ENCODE measurements around the gene HOXC12. TPM values are rescaled to one million over a fixed set of nuclear protein-coding genes. Genes with fewer than 3 reads are reported as not detected.

HOXC12 gene
- total RNA-seq, 3 donors from 2014 or later = 0.15 TPM; not detected in 2

DNA sequence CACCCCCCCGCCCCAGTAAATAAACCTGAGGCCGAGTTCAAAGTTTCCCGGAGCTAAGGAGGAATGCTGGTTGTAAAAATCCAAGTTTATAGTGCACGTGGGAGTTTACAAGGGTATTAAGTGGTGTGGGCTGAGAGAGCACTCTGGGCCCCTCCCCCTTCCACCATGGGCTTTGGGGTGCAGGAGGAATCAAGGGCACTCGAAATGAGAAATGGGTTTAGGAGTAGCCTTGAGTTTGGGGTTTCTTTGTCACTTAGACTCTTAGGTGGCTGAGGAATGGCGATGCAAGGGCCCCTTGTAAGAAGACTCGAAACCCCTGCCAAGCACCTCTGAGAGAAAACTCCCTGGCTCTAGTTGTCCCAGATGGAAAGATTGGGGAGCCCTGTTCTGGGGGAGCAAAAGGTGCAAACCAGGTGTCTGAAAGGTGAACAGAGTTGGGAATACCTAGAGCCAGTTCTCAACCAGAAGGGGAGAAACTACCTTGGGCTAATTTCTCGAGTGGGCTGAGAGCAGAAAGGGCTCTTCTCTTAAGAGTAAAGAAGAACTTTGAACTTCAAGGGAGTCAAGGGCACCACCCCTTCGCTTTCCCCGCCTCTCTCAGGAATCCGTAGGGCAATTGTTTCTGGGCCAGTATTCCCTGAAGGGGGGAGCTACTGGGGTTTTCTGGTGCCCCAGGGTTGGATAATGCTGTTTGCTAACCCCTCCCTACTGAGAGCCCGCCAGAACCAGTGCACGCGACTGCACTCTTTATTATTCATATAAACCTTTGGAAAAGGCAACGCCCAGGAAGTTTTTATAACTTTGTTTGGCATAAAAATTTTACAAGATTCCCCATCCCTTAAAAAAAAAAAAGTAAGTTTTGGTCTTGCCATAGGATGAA lies 24.0 kb downstream of the HOXC12 start:
- DNase-seq (ENCODE audit: low spot score in 2 of 2) = no peak

DNA sequence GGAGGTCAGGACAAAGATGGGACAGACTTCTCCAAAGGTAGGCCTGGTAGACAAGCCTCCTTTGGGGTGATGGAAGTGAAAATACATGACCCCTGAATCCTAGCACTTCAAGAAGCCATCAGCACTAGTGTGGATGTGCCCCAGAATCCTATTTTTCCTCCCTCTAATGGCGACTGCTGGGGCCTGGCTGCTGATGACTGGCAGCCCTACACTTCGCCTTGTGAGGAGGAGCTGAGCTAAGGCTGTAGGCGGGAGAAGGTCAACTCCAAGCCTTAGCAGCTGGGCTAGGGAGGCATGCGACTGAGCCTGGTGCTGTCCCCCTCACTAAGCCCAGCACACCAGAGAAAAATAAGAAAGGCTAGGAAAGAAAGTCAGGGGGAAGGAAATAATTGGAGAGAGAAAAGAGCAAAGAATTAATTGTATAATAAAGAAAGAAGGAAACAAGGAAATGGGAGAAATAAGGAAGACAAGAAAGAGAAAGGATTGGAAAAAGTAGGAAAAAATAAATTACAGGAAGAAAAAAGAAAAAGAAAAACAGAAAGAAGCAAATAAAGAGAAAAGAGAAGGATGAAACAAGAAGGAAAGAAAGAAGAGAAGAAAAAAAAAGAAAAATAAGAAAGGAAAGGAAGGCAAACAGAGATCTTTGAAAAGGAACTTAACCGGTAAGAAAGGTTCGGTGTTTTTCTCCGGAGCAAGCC lies 25.6 kb downstream of the HOXC12 start:
- no peak overlapping the region for H3K4me3 ChIP-seq
- H3K9me3 ChIP-seq = no peaks in the 10 kb centered on the region
- no peak for DNase-seq (ENCODE audit: low spot score in 2 of 2)
- peaks cover 2 to 86% of the 10 kb centered on the region in 2 donors for H3K27me3 ChIP-seq
- TF ChIP-seq, protein P1, sequence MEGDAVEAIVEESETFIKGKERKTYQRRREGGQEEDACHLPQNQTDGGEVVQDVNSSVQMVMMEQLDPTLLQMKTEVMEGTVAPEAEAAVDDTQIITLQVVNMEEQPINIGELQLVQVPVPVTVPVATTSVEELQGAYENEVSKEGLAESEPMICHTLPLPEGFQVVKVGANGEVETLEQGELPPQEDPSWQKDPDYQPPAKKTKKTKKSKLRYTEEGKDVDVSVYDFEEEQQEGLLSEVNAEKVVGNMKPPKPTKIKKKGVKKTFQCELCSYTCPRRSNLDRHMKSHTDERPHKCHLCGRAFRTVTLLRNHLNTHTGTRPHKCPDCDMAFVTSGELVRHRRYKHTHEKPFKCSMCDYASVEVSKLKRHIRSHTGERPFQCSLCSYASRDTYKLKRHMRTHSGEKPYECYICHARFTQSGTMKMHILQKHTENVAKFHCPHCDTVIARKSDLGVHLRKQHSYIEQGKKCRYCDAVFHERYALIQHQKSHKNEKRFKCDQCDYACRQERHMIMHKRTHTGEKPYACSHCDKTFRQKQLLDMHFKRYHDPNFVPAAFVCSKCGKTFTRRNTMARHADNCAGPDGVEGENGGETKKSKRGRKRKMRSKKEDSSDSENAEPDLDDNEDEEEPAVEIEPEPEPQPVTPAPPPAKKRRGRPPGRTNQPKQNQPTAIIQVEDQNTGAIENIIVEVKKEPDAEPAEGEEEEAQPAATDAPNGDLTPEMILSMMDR (IDR thresholded peaks at IDR 0.05) = no peak
- TF ChIP-seq POLR2AphosphoS5 (IDR thresholded peaks at IDR 0.05) (no peak), POLR2A (IDR thresholded peaks at IDR 0.05) (no peak)
- H3K27ac ChIP-seq = no peak overlapping the region
- no peaks in the 10 kb centered on the region for H3K36me3 ChIP-seq
- H3K4me1 ChIP-seq = peaks cover 0 to 2% of the 10 kb centered on the region in 2 donors
- intact Hi-C loops (cut with DNase I; ENCODE audit: low total_unique reads) = no loop called here

More for the DNA sequence above, 24.0 kb downstream of the HOXC12 start:
- Histone ChIP-seq H3K9me3 (no peaks in the 10 kb centered on the region), H3K4me3 (no peak overlapping the region), H3K36me3 (no peaks in the 10 kb centered on the region), H3K4me1 (peaks cover 0 to 7% of the 10 kb centered on the region in 2 donors), H3K27ac (no peak overlapping the region), H3K27me3 (peaks cover 6 to 89% of the 10 kb centered on the region in 2 donors)
- TF ChIP-seq POLR2AphosphoS5 (IDR thresholded peaks at IDR 0.05) = no peak
- TF ChIP-seq POLR2A (IDR thresholded peaks at IDR 0.05) = no peak
- TF ChIP-seq, protein P1 (IDR thresholded peaks at IDR 0.05) = no peak
- intact Hi-C loops (cut with DNase I; ENCODE audit: low total_unique reads) = no loop called here

DNA sequence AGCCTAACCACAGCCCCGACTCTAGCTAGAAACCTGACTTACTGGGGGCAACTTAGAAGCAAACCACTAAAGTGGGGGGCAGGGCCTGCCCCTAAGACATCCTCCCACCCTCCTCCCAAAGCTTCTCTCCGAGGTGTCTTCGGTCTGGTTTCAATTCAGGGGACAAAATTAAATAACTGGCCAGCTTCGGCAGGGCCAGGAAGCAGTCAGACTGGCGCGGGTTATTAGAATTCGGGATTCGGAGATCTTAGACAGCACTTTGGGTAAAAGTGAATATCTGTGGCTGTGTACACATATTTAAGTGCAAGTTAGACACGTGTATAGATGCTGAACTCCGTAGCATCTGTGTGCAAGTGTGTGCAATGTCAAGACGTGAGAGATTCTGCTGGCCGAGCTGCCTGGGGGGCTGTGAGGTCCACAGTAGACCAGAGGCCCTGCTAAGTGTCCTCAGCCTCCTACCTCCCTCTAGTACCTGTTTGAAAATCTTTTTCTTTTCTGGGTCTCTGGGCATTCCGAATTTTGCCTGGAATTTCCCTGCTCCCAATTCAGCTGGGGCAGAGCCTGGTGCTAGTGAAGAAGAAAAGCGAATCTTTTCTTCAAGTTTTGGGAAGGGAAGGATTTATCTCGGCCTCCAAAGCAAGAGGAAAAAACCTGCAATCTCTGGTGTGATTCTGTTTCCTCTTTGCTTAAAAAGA lies 26.2 kb downstream of the HOXC12 start:
- Histone ChIP-seq H3K36me3 (no peaks in the 10 kb centered on the region), H3K27me3 (peaks cover 3 to 86% of the 10 kb centered on the region in 2 donors), H3K4me3 (no peak overlapping the region), H3K27ac (no peak overlapping the region), H3K4me1 (peaks cover 0 to 8% of the 10 kb centered on the region in 2 donors), H3K9me3 (no peaks in the 10 kb centered on the region)
- intact Hi-C loops (cut with DNase I; ENCODE audit: low total_unique reads) = no loop called here
- no peak for DNase-seq (ENCODE audit: low spot score in 2 of 2)
- TF ChIP-seq POLR2AphosphoS5 (IDR thresholded peaks at IDR 0.05) = no peak
- TF ChIP-seq, protein P1 (IDR thresholded peaks at IDR 0.05) = no peak
- TF ChIP-seq POLR2A (IDR thresholded peaks at IDR 0.05) = no peak

DNA sequence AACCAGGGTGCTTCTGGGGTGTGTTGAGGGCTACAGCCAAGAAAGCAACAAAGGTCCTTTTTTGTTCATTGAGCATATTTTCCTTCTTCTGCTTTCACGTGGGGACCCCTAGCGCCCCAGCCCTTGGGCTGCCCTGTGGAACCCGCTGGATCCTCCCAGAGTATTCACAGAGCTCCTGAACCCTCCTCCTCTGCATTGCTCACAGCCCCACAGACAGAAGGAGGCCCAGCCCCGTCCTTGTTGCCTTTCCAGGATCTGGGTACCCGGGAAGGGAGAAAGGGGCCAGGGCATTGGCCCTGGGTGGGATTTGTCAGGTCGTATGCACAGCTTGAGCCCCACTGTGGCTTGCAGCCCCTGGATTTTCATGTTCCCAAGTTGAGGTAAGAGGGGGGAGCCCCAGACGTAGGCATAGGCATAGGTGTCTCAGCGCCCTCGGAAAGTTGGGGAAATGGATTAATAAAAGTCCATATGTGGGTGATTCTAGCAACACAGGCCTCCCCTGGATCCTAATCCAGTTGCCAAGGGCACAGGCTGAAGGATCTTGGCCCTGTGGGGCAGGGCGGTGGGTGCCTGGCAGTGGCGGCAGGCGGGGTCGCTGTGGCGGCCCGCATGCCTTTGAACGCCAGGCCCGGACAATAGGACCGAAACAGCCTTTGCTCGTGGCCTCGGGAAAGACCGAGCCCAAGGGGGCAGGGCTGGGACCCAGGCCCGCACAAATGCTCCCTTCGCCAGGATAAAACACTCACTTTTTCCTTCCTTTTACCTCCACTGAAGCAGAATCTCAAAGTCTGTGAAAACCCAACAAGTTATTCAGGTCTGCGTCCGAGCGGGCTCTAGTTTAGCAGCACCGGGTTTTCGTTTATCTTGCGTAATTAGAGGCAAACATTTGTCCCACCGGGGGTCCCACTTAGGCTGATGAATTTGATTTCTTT lies 27.2 kb downstream of the HOXC12 start:
- TF ChIP-seq, protein P1 (IDR thresholded peaks at IDR 0.05) = no peak
- TF ChIP-seq POLR2A (IDR thresholded peaks at IDR 0.05) = no peak
- no peak for TF ChIP-seq POLR2AphosphoS5 (IDR thresholded peaks at IDR 0.05)
- no peak overlapping the region for H3K27ac ChIP-seq
- peaks cover 4 to 86% of the 10 kb centered on the region in 2 donors for H3K27me3 ChIP-seq
- intact Hi-C loops (cut with DNase I; ENCODE audit: low total_unique reads) = no loop called here
- H3K9me3 ChIP-seq = no peaks in the 10 kb centered on the region
- H3K36me3 ChIP-seq = no peaks in the 10 kb centered on the region
- no peak for DNase-seq (ENCODE audit: low spot score in 2 of 2)
- H3K4me3 ChIP-seq = no peak overlapping the region
- peaks cover 0 to 8% of the 10 kb centered on the region in 2 donors for H3K4me1 ChIP-seq
